T-helper 9 cell (primary cell): ENCODE measurements around the gene NEK2.
"Not testable (repeated sequence)": the region's sequence is repeated elsewhere in the genome, so short reads cannot be mapped to it uniquely, and the experiment has no call there.

Experiments used
- DNase-seq: peaks from one replicate; pipeline ENCODE4 v3.0.0-alpha.2; 2020

NEK2 gene

DNA sequence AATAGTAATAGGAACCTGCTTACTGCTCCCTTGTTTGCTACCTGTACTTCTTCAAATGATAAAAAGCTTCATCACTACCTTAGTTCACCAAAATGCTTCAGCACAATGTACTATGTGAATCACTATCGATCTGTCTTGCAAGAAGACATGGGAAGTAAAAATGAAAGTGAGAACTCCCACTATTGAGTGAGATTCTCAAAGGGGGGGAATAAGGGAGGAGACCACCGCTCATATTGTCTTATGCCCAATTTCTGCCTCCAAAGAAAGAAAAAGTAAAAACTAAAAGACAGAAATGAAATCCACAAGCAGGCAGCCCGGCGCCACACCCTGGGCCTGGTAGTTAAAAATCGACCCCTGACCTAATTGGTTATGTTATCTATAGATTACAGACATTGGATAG lies 18.5 kb upstream of the NEK2 start:
- not testable (repeated sequence) for DNase-seq

DNA sequence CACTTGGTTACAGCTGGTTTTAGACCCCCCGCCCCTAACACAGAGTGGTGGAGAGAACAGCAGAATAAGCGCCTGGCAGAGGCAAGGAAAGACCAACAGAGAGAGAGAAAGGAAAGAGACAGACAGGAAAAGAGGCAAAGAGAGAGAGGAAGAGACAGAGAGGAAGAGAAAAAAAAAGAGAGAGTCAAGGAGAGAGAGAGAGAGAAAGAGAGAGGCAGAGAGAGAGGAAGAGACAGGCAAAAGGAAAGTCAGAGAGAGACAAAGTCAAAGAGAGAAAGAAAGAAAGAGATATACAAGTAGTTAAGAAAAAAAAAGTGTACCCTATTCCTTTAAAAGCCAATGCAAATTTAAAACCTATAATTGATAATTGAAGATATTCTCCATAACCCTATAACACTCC lies 13.0 kb upstream of the NEK2 start:
- no peak for DNase-seq

DNA sequence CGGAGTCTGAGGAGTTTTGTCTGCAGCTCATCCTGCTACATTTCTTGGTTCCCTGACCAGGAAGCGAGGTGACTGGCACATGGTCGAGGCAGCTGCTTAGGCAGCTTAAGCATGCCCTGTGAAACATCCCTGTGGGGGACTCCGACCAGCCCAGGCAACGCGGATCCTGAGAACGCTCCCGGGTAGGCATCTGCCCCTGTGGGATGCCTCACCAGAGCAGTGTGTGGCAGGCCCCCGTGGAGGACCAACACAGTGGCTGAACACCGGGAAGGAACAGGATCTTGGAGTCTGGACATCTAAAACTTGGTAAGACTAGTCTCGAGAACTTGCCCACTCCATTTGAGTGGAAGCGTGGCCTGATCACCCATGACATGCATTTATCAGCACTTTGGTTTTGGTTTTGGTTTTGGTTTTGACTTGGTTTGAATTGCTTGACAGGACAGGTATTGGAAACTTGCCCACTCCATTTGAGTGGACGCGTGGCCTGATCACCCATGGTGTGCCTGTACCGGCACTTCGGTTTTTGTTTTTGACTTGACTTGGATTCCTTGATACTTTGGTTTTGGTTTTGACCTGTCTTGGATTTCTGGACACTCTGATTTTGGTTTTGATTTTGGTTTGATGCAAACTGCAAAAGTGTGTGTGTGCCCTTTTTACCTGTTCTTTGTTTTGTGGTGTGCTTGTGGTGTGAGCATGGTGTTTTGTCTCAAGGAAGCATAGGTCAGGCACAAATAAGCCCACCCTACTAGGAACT lies 12.2 kb upstream of the NEK2 start:
- DNase-seq, result no peak

DNA sequence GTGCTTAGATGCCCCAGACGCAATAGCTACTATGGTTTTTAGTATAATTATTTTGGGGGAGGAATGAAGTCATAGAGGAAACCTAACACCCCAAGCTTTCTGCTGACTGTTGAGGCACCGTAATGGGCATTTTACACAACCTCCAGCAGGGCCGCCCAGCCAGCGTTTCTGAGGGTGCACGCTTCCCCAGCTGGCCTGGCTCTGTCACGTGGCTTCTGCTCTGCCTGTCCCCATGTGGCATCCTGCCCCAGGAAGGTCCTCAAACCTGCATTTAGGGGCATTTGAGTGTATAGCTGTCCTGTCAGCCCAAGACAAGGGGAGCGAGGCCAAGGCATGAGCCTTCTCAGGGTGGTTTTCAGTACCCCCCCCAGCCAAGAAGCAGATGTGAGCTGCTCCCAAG lies 10.4 kb upstream of the NEK2 start:
- no peak for DNase-seq

DNA sequence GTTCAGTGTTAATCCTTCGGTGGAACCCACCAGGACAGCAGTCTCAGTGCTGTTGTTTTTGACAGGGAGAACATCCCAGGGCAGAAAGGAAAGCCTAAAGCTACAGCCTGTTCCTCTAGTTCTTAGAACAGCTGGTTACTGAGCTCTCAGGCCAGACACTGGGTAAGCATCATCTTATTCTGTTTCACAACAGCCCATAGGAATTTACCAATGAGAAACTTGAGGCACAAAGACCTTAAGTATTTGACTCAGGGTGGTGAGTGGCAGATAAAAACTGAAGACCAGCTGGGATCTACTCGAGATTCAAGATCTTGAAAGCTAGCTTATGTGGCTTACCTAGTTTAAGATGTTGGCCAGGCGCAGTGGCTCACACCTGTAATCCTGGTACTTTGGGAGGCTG lies 9.4 kb upstream of the NEK2 start:
- DNase-seq, result no peak

DNA sequence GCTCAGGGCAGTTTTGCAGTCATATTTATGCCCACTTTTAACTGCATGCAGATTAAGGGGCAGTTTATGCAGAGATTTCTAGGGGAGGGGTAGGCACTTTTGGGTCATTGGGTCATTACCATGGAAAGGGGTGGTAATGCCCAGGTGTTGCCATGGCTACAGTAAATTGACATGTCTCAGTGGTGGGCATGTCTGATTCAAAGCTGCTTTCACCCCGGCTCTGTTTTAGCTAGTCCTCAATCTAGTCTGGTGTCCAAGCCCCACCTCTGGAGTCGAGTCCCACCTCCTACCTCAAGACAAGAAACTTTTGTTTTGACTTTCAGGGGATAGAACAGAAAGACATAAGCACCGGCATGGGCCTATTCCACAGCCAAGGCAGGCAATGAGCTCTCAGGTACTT lies 8.9 kb upstream of the NEK2 start:
- DNase-seq, result no peak

DNA sequence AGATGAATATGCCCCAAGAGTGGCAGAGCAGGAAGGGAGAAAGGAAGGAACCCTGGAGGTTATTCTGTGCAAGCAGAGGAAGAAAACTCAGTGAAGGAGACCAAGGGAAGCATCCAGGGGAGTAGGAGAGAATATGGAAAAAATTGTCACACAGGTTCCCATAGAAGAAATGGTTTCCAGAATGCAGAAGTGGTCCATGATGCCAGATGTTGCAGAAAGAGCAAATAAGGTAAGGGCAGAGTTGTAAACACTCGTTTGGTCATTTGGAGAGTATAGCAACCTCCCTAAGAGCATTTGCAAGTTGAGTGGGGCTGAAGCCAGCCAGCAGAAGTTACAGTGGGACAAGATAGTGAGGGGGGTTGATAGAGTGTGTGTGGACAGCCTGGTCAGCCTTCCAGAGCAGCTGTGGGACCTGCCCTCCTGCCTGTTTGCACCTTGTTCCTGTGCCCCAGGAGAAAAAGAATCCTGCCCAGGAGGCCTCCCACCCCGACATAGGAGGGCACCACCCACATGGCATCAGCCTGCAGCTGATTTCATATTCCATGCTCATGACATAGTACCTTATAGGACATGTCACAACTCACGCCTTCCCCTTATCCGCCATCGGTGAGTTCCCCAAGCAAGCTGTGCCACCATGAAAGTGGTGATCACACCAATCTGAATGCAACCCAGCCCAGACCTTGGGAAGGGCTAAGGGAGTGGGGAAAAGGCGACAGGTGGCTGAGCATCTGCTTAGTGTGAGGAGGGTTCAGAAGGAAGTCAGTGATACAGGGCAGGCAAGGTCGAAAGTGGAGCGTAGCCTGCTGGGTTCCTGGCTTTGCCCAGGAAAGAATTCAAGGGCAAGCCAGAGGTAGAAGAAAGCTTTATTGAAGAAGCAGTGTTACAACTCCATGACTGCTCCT lies 8.2 kb upstream of the NEK2 start:
- no peak for DNase-seq

DNA sequence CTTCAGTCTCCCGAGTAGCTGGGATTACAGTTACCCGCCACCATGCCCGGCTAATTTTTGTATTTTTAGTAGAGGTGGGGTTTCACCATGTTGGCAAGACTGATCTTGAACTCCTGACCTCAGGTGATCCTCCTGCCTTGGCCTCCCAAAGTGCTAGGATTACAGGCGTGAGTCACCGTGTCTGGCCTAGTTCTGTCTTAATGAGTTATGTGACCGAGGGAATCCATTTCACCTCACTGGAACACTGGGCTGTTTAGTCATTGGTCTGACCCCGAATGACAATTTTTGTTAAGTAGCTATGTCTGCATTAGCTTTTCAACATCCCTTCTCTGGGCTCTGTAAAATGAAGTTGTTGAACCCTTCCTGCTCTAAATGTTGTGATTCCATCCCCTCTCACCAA lies 6.8 kb upstream of the NEK2 start:
- not testable (repeated sequence) for DNase-seq

DNA sequence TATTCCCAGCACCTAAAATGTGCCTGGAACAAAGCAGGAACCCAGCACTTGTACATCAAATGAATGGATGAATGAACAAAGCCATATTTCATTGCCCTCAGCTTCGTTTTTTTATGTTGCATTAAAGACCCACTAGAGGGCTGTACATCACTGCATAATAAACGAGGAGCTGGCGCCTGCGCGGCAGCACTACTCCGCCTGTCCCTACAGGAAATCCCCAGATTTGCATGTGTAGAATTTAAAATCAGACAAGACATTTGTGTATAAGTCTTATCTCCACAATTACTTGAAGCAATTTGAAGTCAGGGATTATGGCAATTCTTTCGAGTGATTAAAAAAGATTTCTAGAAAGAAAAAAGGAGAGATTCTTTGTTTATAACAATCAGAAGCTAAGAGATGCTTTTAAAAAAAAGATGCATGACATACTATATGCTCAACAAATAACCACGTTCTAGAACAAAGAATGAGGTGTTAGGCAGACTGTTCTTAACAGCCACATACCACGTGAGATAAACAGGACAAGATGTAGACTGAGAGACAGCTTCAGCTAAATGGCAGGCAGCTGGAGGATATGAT lies 5.4 kb upstream of the NEK2 start:
- peak; percentile 55 for DNase-seq

DNA sequence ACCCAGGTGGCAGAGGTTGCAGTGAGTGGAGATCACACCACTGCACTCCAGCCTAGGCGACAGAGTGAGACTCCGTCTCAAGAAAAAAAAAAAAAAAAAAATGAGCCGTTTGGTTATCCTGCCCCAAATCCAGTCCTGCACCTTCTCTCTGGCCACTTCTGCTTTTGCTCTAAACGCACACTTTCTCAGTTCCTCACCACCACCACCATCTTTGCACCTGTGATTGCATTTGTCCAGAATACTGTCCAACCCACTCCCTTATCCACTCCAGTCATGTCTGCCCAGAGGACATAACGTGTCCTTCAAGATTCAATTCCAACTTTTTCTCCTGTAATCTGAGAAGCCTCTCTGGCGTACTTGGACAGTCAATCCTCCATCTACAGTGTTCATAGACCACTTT lies 2.2 kb upstream of the NEK2 start:
- no peak for DNase-seq

DNA sequence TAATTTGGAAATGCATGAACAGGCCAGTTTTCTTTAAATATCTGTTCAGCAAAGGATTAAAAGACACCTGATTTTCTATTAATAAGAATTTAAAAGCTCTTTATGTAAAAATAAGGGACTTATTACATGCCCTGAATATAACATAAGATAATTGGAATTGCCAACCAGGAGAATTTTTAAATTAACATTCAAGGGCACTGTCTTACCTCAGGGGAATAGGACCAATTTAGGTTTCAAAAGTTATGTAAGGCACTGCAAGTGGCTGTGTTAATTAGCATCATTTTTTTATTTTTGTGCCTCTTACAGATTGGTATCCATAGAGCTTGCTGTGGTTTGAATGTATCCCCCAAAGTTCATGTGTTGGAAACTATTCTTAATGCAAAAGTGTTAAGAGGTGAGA lies 1.3 kb upstream of the NEK2 start:
- DNase-seq, result no peak

DNA sequence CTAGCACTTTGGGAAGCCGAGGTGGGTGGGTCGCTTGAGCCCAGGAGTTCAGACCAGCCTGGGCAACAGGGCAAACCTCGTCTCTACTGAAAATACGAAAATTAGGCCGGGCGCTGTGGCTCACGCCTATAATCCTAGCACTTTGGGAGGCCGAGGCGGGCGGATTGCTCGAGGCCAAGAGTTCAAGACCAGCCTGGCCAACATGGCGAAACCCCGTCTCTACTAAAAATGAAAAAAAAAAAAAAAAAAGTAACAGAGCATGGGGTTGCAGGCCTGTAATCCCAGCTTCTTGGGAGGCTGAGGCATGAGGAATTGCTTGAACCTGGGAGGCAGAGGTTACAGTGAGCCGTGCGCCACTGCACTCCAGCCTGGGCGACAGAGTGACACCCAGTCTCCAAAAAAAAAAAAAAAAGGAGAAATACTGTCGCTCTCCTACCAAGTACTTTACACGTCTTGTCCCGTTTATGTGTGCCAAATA lies 724 bp upstream of the NEK2 start:
- DNase-seq, result no peak

DNA sequence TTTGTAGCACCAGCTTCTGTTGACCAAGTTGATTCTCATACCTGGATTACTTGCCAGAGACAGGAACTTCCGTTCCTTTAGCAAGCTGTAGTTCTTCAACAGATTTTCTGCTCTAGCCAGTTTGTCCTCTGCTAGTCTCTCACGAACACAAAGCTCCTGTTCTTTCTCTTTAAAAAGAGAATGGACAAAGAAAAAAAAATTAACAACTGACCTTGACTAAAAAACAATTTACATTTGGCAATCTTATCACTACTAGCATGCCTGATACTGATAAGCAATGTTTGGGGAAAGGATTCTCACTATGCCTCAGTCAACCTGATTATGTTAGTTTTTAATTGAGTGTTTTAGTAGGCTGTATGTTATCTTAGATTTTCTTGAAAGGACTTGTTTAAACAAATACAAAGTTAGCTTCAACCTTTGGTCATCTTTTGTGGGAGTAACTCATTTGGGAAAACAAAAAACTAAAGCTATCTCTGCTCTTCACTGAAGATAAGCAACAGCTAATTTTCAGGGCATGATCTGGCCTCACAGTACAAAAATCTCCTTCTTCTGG lies 8.3 kb downstream of the NEK2 start:
- no peak for DNase-seq

DNA sequence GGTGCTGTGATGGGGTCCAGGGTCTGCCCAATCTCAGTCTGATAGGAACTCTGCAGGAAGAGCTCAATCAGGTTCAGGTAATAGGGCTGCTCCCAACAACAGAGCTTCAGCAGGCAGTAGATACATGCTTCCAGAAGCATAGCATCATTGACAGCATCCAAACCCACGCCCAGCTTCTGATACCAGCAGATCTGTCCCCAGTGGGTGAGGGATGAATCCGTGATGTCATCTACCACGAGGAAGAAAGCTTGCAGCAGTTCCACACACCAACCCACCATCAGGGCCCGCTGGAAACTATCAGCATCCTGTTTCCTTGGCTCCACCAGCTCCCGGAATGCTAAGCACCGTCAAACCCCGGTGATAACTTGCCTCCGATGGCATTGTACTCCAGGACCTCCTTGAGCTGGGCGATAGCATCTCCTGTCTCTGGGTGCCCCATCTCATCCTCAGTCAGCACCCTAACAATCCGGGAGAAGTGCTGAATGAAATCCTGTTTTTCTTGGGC lies 14.7 kb downstream of the NEK2 start:
- no peak for DNase-seq

DNA sequence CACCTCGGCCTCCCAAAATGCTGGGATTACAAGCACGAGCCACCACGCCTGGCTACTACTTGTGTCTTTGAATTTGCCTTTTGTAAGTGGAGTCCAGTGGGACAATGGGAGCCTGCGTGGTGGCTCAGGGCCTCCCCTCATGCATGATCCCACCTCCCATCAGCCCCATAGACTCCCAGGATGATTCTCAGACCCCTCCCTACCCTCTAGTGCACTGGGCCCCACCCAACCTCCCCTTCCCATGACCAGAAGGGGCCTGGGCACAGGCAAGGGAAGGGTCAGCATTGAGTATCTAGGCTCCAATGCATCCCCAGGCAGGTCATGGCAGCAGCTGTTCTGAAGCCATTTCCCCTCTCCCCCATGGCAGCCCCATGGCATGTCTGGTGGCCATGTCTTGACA lies 18.7 kb downstream of the NEK2 start:
- DNase-seq, result no peak

DNA sequence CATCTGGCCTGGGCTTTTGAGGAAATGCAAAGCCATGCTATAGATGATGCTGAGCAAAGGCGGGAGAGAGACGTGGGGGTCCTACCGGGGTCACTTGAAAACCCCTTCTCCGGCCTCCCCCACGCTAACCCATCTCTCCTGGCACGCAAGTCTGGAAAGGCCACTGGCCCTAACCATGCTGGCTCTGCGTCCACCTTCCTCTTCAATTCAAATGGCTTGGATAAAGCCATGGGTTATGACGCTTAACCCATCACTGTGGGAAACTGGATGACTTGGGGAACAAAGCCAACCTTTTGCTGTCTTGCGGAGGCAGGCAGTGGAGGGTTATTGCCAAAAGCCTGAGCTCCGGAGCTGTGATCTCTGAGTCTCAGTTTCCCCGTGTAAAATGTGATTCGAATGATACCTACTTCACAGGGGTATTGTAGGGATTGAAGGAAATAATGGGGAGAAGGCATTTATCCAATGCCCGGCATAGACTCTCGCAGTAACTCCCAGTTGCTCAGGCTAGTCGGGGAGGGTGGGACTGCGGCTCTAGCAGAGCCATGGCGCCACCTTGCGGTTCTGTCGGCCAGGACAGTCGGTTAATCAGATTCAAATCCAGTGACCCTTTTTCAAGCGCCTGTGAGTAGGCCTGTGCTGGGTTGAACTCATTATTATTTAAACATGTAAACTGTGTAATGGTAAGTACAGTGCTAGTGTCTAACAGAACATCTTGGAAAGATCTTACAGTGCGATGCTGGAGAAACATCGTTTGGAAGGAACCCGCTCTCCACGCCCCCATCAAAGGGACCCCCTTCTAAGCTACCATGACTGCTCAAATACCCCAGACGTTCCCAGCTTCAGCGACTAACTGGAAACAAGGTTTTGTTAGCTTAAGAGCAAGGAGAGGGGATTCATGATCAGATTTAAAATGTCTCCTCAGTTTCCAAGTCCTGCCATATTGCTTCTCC lies 20.3 kb downstream of the NEK2 start:
- peak; percentile 74 for DNase-seq

DNA sequence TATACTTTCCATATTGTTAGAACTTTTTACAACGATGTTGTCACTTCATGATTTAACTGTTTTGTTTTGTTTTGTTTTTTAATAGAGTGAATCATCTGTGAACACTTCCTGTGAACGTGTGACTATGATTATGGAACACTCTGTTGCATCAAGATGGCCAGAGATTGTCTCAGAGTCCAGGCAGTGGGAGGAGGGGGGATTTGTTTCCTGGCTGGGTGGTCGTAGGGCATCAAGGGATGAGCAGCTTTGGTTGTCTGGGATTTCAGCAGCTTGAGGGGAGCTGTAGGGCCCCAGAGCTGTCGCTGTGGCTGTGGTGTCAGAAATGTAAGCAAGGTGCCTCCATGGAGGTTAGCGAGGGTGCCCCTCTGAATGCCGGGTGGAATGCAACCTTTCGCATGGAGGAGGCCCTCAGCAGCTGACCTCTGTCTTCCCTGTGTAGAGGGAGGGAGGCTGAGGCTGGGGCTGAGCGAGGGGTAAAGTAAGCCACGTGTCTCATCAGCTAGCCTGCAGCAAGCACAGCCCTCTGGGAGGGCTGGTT lies 21.4 kb downstream of the NEK2 start:
- no peak for DNase-seq

DNA sequence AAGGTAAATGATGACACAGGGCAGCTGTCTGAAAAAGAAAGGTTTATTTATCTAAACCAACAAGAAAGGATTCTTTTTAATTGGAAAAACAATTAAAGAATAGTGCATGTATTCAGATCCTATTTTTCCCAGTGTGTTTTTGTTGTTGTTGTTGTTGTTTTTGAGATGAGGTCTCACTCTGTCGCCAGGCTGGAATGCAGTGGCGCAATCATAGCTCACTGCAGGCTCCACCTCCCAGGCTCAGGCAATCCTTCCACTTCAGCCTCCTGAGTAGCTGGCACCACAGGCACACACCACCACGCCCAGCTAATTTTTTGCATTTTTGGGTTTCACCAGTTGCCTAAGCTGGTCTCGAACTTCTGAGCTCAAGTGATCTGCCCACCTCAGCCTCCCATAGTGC lies 22.1 kb downstream of the NEK2 start:
- no peak for DNase-seq

DNA sequence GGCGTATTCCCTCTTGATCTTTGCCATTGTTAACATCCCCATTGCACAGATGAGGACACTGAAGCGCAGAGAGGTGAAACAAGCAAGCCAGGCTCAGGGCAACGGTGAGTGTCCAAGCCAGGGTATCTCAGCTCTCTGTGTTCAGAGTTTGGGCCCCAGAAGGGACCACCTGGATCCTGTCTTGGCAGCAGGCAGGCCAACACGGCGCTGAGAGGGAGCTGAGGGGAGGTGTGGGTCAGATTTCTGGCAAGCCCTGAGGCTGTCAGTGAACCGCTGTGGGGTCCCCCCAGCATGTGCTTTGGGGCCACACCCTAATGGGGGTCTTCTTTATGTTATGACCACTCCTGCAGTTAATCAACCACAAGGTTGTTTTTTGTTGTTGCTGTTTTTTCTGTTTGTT lies 23.1 kb downstream of the NEK2 start:
- DNase-seq, result no peak

DNA sequence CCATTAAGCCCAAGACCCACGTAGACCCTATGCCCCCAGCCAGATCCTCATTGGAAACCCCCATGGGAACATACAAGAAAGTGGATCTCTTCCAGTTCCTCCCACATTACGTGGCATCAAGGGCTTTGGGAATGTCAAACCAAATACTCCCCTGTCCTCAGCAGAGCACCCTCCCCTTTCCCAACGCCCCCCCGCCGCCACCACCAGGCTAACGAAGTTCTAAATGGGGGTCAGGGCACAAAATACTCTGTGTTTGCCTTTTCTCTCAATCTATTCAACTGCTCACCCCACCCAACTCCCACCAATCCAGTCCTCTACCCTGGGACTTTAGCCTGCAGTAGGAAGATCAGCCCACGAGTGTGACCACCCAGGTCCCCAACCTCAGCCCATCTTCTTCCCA lies 24.5 kb downstream of the NEK2 start:
- DNase-seq, result no peak
